ENCODE data around the gene SAV1.

DNA sequence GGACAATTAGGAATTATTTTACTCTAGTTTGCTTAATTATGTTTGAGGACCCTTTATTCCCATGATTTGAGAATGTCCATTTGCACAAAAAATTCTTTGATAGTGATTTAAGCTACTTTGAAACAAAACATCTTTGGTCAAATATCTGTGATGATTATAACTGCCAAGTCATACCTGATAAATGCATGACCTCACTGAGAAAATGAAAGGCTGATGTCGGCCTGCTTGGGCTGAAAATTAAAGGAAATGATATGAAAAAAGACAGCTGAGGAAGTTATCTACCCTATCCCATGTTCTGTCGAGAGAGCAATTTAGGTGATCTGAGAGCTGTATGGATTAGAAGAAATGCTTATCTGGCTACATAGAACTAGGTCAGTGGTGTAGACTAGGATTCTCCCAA lies 64.5 kb downstream of the SAV1 start:
- TF ChIP-seq, protein P1, sequence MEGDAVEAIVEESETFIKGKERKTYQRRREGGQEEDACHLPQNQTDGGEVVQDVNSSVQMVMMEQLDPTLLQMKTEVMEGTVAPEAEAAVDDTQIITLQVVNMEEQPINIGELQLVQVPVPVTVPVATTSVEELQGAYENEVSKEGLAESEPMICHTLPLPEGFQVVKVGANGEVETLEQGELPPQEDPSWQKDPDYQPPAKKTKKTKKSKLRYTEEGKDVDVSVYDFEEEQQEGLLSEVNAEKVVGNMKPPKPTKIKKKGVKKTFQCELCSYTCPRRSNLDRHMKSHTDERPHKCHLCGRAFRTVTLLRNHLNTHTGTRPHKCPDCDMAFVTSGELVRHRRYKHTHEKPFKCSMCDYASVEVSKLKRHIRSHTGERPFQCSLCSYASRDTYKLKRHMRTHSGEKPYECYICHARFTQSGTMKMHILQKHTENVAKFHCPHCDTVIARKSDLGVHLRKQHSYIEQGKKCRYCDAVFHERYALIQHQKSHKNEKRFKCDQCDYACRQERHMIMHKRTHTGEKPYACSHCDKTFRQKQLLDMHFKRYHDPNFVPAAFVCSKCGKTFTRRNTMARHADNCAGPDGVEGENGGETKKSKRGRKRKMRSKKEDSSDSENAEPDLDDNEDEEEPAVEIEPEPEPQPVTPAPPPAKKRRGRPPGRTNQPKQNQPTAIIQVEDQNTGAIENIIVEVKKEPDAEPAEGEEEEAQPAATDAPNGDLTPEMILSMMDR (IDR thresholded peaks at IDR 0.05), result no peak
- no peak for TF ChIP-seq EZH2 (IDR thresholded peaks at IDR 0.05; ENCODE audit: borderline replicate concordance, insufficient read depth, low read depth, low read length, poor library complexity, severe bottlenecking)
